ENCODE data around the gene BMPR1B. TPM values are rescaled to one million over a fixed set of nuclear protein-coding genes. Genes with fewer than 3 reads are reported as not detected.

The BMPR1B gene
- polyA plus RNA-seq, 6 donors from 2014 or later, result not detected

DNA sequence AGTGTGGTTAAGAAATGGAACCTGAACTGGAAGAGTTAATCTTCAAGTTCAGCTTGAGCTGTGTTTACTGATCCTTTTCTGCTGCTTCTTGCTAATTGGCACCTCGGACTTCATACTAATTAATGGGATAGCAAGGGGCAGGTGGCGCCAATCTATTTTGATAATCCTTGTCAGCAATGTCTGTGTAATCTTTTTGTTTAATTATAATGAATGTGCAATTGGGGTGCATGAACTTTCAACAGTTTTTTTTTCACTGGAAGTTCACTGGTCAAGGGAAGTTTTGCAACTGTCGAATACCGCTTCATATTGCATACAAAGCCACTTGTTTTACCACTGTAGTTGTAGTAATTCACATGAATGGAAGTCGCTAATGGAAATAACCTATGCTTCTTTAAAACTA, 261.0 kb downstream of the BMPR1B start:
- no peaks in the 10 kb centered on the region for H3K4me1 Mint-ChIP-seq
- H3K27me3 Mint-ChIP-seq, result no peaks in the 10 kb centered on the region
- no peaks in the 10 kb centered on the region for H3K9me3 Mint-ChIP-seq
- DNase-seq (no peak), ATAC-seq (ENCODE audit: low read depth in 2 of 2) (no peak)
- H3K36me3 Mint-ChIP-seq, result no peaks in the 10 kb centered on the region
- H3K4me3 Mint-ChIP-seq, result no peak overlapping the region
- no peak overlapping the region for H3K27ac Mint-ChIP-seq

DNA sequence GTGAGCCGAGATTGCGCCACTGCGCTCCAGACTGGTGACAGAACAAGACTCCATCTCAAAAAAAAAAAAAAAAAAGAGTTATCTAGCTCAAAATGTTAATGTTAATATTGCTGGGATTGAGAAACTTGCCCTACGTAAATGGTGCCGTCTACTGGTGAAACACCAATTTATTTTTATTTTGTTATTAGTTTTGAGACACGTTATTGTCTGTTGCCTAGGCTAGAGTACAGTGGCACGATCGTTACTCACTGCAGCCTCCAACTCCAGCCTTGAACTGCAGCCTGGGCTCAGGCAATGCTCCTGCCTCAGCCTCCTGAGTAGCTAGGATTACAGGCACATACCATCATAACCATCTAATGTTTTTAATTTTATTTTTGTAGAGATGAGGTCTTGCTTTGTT, 262.8 kb downstream of the BMPR1B start:
- ATAC-seq (ENCODE audit: low read depth in 2 of 2), result no peak
- H3K9me3 Mint-ChIP-seq, result peaks cover 0 to 3% (median 0%) of the 10 kb centered on the region in 7 donors
- H3K27me3 Mint-ChIP-seq, result no peaks in the 10 kb centered on the region
- DNase-seq, result no peak
- no peaks in the 10 kb centered on the region for H3K4me1 Mint-ChIP-seq
- H3K4me3 Mint-ChIP-seq, result no peak overlapping the region
- no peak overlapping the region for H3K27ac Mint-ChIP-seq
- H3K36me3 Mint-ChIP-seq, result no peaks in the 10 kb centered on the region

DNA sequence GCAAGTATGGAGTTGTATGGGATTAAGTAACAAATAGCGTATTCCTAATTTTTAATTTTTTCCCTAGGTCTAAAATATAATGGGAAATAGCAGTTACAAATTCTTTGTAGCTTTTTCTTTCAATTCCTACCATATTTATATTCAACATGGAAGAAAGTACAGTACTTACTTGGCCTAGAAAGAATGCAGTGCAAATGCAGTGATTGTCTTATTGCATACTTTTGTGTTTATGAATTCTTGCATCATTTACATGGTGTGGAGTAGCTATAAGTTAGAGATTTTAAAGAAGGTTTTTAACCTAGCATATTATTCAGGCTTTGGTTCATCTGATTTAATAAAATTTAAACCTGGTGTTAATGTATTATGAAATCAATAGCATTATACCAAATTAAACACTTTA, 263.3 kb downstream of the BMPR1B start:
- DNase-seq (no peak), ATAC-seq (ENCODE audit: low read depth in 2 of 2) (no peak)
- H3K27me3 Mint-ChIP-seq, result no peaks in the 10 kb centered on the region
- no peak overlapping the region for H3K4me3 Mint-ChIP-seq
- H3K36me3 Mint-ChIP-seq, result no peaks in the 10 kb centered on the region
- H3K9me3 Mint-ChIP-seq, result peaks cover 0 to 3% (median 0%) of the 10 kb centered on the region in 7 donors
- H3K27ac Mint-ChIP-seq, result no peak overlapping the region
- H3K4me1 Mint-ChIP-seq, result no peaks in the 10 kb centered on the region

DNA sequence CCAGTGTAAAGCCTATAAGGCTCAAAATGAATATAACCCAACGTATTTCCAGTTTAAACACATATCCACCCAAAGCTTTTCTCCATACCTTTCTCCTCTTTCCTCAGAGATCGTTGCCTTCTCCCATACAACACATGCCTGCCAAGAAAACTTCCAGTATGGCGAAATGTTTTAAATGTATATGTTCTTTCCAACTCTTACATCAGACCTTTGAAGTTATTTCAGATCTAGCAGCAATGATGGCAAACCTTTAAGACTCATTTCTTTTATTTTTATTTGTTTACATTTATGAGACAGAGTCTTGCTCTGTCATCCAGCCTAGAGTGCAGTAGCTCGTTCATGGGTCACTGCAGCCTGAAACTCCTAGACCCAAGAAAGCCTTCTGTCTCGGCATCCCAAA, 265.4 kb downstream of the BMPR1B start:
- H3K27ac Mint-ChIP-seq, result no peak overlapping the region
- peaks cover 0 to 3% (median 0%) of the 10 kb centered on the region in 7 donors for H3K9me3 Mint-ChIP-seq
- no peak for ATAC-seq (ENCODE audit: low read depth in 2 of 2)
- no peaks in the 10 kb centered on the region for H3K4me1 Mint-ChIP-seq
- DNase-seq, result no peak
- H3K27me3 Mint-ChIP-seq, result no peaks in the 10 kb centered on the region
- H3K4me3 Mint-ChIP-seq, result no peak overlapping the region
- H3K36me3 Mint-ChIP-seq, result no peaks in the 10 kb centered on the region

DNA sequence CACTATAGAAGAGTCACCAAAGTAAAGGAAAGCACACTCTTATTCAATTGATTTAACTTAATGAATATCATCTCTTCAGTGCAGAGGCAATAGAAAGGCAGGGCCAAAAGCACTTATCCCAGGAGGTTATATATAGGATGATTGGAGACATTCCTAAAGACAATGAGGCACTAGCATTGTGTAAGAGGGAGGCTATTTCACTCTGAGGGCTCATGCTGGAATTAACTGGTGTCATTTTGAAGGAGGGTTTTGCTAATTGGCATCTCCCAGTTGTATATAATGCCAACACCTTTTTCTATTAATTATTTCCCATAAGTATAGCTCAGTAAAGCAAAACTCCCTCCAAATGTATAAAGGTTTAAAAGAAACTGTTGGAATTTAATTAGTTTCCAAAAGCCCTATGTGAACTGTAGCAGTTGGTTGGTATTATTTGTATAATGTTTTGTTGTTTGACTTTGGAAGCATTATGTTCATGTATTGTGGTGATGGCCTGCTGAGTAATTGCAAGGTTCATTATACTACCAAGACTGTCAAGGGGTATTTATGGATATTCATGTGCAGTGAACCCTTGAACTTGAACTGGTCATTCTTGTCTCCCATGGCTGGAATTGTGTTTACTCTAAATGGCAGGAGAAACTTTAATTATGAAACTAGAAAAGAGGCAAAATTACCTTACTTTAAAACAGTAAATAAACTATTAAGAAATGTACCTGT, 270.3 kb downstream of the BMPR1B start:
- no peaks in the 10 kb centered on the region for H3K27me3 Mint-ChIP-seq
- H3K36me3 Mint-ChIP-seq, result no peaks in the 10 kb centered on the region
- H3K4me3 Mint-ChIP-seq, result no peak overlapping the region
- H3K27ac Mint-ChIP-seq, result no peak overlapping the region
- DNase-seq (no peak), ATAC-seq (ENCODE audit: low read depth in 2 of 2) (no peak)
- no peaks in the 10 kb centered on the region for H3K4me1 Mint-ChIP-seq
- peaks cover 0 to 13% (median 4%) of the 10 kb centered on the region in 7 donors for H3K9me3 Mint-ChIP-seq

DNA sequence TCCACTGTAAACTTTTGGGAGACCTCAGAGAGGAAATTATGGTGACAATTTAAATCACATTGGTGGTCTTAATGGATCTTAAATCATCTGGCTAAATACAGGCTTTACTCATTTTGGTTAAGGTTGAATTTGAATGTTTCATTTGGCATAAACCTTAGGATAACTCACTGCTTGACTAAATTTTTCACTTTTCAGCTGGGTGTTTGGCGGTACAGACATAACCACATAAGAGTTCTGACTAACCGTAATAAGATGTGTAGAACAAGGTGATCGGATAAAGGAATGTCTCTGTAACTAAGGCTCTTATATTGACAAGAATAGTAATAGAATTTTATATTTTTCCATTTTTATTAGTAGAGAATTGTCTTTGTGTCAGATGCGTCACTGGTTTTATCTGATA, 281.0 kb downstream of the BMPR1B start:
- no peaks in the 10 kb centered on the region for H3K4me1 Mint-ChIP-seq
- peaks cover 5 to 16% (median 9%) of the 10 kb centered on the region in 7 donors for H3K9me3 Mint-ChIP-seq
- no peak overlapping the region for H3K4me3 Mint-ChIP-seq
- DNase-seq (no peak), ATAC-seq (ENCODE audit: low read depth in 2 of 2) (no peak)
- peaks cover 0 to 4% (median 0%) of the 10 kb centered on the region in 3 donors for H3K27me3 Mint-ChIP-seq
- H3K36me3 Mint-ChIP-seq, result no peaks in the 10 kb centered on the region
- H3K27ac Mint-ChIP-seq, result no peak overlapping the region

DNA sequence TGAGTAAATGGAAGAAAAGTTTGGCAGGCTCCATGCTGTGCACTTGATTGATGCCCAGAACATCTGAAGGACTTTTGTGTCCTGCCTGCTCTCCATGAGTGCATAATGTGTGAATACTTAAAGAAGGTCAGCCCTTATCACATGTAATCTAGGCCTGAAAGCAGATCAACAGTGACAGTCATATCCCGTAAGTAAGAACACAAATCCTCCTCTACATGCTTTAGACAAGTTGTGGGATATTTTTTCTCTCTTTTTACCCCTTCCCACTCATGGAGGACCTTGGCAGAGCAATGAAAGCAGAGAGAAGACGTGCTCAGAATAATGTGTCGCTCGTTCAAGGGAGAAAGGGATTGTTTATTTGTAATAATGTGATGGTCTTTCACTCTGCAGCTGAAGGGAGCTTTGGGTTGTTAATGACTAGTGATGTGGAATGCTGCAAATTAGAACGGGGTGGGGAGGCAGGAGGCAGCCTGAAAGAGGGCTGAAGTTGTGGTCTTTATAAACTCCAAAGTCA, 286.6 kb downstream of the BMPR1B start:
- DNase-seq (no peak), ATAC-seq (ENCODE audit: low read depth in 2 of 2) (no peak)
- no peaks in the 10 kb centered on the region for H3K27me3 Mint-ChIP-seq
- no peak overlapping the region for H3K27ac Mint-ChIP-seq
- H3K4me3 Mint-ChIP-seq, result no peak overlapping the region
- peaks cover 0 to 3% (median 0%) of the 10 kb centered on the region in 7 donors for H3K9me3 Mint-ChIP-seq
- no peaks in the 10 kb centered on the region for H3K36me3 Mint-ChIP-seq
- H3K4me1 Mint-ChIP-seq, result no peaks in the 10 kb centered on the region

DNA sequence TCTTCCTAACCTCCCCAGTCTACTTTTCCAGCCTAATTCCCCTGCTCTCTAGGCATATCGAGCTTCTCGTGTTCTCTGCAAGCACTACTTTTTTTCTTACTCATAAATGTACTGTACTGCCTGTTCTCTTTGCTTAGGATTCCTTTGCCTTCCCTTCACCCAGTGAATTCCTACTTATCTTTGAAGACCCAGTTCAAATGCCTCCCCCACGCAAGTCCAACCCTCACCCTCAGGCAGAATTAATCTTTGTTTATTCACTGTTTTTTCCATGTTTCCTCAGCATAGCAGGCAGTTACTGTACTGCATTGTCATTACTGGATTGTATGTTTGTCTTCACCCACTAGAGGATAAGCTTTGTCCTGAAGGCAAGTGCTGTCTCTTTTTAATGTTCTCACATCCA, 287.7 kb downstream of the BMPR1B start:
- H3K27ac Mint-ChIP-seq, result no peak overlapping the region
- H3K4me1 Mint-ChIP-seq, result no peaks in the 10 kb centered on the region

DNA sequence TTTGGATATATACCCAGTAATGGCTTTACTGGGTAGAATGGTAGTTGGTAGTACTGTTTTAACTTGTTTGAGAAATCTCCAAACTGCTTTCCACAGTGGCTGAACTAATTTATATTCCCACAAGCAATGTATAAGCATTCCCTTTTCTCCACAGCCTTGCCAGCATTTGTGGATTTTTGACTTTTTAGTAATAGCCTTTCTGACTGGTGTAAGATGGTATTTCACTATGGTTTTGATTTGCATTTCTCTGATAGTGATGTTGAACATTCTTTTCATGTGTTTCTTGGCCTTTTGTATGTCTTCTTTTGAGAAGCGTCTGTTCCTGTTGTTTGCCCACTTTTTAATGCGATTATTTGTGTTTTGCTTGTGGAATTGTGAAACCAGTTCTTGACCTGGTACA, 290.5 kb downstream of the BMPR1B start:
- ATAC-seq (ENCODE audit: low read depth in 2 of 2) (no peak), DNase-seq (no peak)
- Mint-ChIP-seq H3K9me3 (no peaks in the 10 kb centered on the region), H3K4me1 (no peaks in the 10 kb centered on the region), H3K27ac (no peak overlapping the region), H3K4me3 (no peak overlapping the region), H3K36me3 (no peaks in the 10 kb centered on the region), H3K27me3 (no peaks in the 10 kb centered on the region)

More for the DNA sequence above, 287.7 kb downstream of the BMPR1B start:
- ATAC-seq (ENCODE audit: low read depth in 2 of 2), result no peak
- Mint-ChIP-seq H3K36me3 (no peaks in the 10 kb centered on the region), H3K27me3 (no peaks in the 10 kb centered on the region), H3K4me3 (no peak overlapping the region), H3K9me3 (peaks cover 0 to 1% (median 0%) of the 10 kb centered on the region in 7 donors)
- DNase-seq, result no peak

DNA sequence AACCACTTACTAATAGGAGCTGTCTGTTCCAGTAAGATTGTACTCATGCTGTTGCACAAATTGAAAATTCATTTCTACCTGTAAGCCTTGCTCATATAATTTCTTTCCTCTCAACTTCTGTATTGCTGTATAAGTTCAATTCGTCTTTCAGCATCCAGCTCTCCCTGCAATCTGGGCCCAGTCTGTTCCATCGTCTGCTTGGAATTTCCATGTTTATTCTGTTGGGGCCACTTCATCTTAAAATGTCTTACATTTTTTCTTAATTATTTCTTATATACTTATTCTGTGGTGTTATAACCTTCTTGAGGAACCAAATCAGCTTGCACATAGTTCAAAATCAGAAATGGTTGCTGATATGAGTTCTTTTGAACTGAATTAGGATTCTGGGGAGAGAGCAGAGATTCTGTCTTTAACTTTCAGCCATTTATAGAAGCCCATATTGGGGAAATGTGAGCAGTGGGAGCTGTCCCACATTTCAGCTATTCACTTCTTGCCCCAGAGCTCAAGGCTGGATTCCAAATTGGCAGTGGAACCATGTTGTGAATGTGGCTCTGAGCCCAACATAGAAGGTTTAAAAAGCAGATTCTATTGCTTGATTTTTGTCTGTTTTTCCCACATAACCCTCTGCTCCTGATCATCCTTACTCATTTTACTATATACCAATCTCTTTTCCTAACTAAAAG, 291.9 kb downstream of the BMPR1B start:
- Mint-ChIP-seq H3K27ac (no peak overlapping the region), H3K36me3 (no peaks in the 10 kb centered on the region), H3K27me3 (no peaks in the 10 kb centered on the region), H3K4me1 (no peaks in the 10 kb centered on the region), H3K4me3 (no peak overlapping the region), H3K9me3 (no peaks in the 10 kb centered on the region)
- DNase-seq, result no peak
- no peak for ATAC-seq (ENCODE audit: low read depth in 2 of 2)

DNA sequence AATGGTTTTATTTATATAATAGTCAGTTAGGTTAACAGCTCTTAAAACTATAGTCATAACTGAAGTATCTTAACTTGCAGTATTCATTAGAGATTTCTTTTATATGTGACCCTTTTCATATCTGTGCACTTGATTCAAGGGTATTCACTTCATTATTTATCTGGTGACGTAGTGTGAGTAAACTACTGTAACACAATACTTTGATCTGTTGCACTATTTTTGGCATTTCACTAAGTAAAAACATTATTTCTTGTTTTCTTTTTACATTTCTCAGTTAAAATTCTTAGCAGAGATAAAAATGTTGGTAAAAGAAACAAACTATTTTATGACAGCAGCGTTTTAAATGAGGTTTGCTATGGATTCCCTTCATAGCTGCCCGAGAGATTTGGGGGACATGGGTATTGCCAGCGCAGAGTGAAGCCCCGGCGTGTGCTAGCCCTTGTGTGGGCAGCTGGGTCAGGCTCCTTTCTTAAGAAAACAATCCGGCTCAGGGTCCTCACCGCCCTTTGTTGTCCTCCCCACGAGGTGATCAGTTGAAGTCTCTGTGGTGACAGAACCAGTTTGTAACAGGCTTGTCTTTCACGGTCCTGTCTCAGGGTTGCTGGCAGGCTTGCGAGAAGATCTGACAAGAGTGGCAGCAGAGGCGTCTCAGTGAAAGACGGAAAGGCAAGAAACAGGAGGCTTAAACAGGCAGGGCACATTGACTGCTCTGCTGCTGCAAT, 293.4 kb downstream of the BMPR1B start:
- no peak overlapping the region for H3K27ac Mint-ChIP-seq
- no peaks in the 10 kb centered on the region for H3K4me1 Mint-ChIP-seq
- H3K36me3 Mint-ChIP-seq, result no peaks in the 10 kb centered on the region
- no peak for DNase-seq
- H3K27me3 Mint-ChIP-seq, result no peaks in the 10 kb centered on the region
- no peak overlapping the region for H3K4me3 Mint-ChIP-seq
- no peaks in the 10 kb centered on the region for H3K9me3 Mint-ChIP-seq
- no peak for ATAC-seq (ENCODE audit: low read depth in 2 of 2)

DNA sequence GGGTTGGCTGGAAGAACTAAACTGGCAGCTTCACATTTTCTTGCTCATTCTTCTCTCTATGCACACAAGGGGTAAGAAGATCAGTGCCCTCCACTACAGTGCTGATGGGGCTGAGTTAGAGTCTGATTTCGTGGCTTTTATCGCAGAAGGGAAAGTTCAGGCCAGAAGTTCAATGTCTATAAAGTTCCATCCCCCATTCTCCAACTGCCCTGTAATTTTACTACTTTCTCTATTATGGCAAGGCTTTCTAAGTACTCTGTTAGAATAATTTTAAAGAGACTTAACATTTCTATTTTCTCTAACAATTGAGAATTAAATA, 293.9 kb downstream of the BMPR1B start:
- DNase-seq (no peak), ATAC-seq (ENCODE audit: low read depth in 2 of 2) (no peak)
- Mint-ChIP-seq H3K36me3 (no peaks in the 10 kb centered on the region), H3K4me3 (no peak overlapping the region), H3K27me3 (no peaks in the 10 kb centered on the region), H3K4me1 (no peaks in the 10 kb centered on the region), H3K27ac (no peak overlapping the region), H3K9me3 (no peaks in the 10 kb centered on the region)

DNA sequence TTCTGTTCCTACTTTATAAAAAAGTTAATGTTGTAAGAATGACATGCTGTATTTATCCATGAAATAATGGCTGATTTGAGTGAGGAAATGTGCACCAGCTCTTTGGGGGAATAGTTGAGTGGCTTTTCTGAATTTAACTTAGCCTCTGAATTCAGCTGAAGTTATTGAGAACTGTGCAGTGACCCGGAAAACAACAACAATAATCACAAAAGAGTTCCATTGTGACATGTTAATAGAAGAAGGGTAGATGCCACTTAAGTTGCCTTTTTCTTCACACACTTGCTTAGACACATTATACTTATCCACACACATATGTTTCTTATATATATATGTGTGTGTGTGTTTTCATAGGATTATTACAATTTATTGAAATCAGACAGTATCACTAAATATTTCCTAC, 301.2 kb downstream of the BMPR1B start:
- no peaks in the 10 kb centered on the region for H3K4me1 Mint-ChIP-seq
- H3K27ac Mint-ChIP-seq, result no peak overlapping the region
- H3K4me3 Mint-ChIP-seq, result no peak overlapping the region
- DNase-seq (no peak), ATAC-seq (ENCODE audit: low read depth in 2 of 2) (no peak)
- H3K9me3 Mint-ChIP-seq, result peaks cover 0 to 2% (median 0%) of the 10 kb centered on the region in 7 donors
- no peaks in the 10 kb centered on the region for H3K27me3 Mint-ChIP-seq
- H3K36me3 Mint-ChIP-seq, result no peaks in the 10 kb centered on the region

DNA sequence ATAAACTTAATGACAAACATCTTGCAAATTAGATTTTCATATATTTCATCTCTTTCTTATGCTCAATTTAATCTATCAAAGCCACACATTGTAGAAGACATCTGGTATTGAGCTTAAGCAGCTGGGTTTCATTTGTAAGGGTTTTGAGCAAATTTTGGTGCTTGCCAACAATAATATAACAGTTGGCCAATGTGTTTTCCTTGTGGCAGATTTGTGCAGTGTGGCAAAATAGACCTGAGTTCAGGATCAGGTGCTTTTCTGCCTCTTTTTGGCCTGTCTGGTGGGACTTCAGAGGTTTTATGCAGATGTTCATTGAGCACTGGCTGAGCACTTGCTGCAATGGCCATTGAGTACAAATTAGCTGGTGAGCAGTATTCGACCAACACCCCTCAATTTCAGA, 301.9 kb downstream of the BMPR1B start:
- Mint-ChIP-seq H3K36me3 (no peaks in the 10 kb centered on the region), H3K27me3 (no peaks in the 10 kb centered on the region), H3K27ac (no peak overlapping the region), H3K9me3 (peaks cover 0 to 2% (median 0%) of the 10 kb centered on the region in 7 donors), H3K4me3 (no peak overlapping the region), H3K4me1 (no peaks in the 10 kb centered on the region)
- DNase-seq, result no peak
- no peak for ATAC-seq (ENCODE audit: low read depth in 2 of 2)

Data from naive B cell (primary cell).